Skeletal muscle satellite cell (primary cell): Measurements from ENCODE around the gene LOXHD1.

Source experiments
- H3K27me3 ChIP-seq: 2 replicates; pipeline ENCODE4 v1.7.0; 2013; ENCODE audit warnings: low read length; ENCODE audit not compliant: control insufficient read depth, insufficient read depth
- H3K36me3 ChIP-seq: 2 replicates; pipeline ENCODE4 v1.7.0; 2013; ENCODE audit warnings: mild to moderate bottlenecking, control low read depth, low read length; ENCODE audit not compliant: insufficient read depth
- H3K4me1 ChIP-seq: 2 replicates; pipeline ENCODE4 v1.7.0; 2013; ENCODE audit warnings: low read length; ENCODE audit not compliant: control insufficient read depth, insufficient read depth
- H3K4me2 ChIP-seq: 2 replicates; pipeline ENCODE4 v1.7.0; 2013; ENCODE audit warnings: mild to moderate bottlenecking, low read length
- H3K4me3 ChIP-seq: 2 replicates; pipeline ENCODE4 v1.7.0; 2013; ENCODE audit warnings: low read length
- H3K9ac ChIP-seq: 2 replicates; pipeline ENCODE4 v1.7.0; 2013; ENCODE audit warnings: mild to moderate bottlenecking, low read depth, low read length, moderate library complexity
- H3K9me3 ChIP-seq: replicated peaks from 2 replicates; pipeline ENCODE4 v1.7.0; 2013; ENCODE audit warnings: mild to moderate bottlenecking, control low read depth, low read length

The LOXHD1 gene

DNA sequence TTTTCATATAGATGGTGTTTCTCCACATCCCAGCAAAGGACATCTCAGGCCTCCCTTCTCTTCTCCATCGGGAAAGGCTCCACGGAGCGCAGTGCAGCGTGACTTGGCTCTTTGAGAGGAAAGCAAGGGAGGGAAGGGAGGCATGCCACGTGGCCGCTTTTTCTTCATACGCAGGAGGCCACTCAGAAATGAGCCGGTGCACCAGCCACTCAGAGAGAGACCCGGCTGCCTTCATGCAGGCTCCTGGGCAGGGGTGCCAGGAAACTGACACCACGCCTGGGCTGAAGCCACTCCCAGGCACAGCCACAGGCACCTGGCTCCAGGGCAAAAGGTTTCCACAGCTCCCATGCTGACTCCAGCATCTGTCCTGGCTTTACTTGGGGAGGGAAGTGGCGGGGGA, 11.1 kb upstream of the LOXHD1 start:
- Histone ChIP-seq H3K4me2 (no peak overlapping the region), H3K9me3 (no peaks in the 10 kb centered on the region), H3K36me3 (no peaks in the 10 kb centered on the region), H3K27me3 (peaks cover 18% of the 10 kb centered on the region), H3K9ac (no peak overlapping the region), H3K4me1 (no peaks in the 10 kb centered on the region), H3K4me3 (no peak overlapping the region)

GRCh38 chr18:46663539-46663938, 6.5 kb upstream of the LOXHD1 start:
- no peak overlapping the region for H3K4me2 ChIP-seq
- H3K27me3 ChIP-seq = peaks cover 21% of the 10 kb centered on the region
- H3K4me1 ChIP-seq = no peaks in the 10 kb centered on the region
- no peak overlapping the region for H3K4me3 ChIP-seq
- H3K9ac ChIP-seq = no peak overlapping the region
- no peaks in the 10 kb centered on the region for H3K9me3 ChIP-seq
- no peaks in the 10 kb centered on the region for H3K36me3 ChIP-seq

- no peak overlapping the region for H3K9ac ChIP-seq
- H3K4me2 ChIP-seq = no peak overlapping the region
- no peaks in the 10 kb centered on the region for H3K36me3 ChIP-seq
Measured at GRCh38 chr18:46660957-46661749, 4.1 kb upstream of the LOXHD1 start.

DNA sequence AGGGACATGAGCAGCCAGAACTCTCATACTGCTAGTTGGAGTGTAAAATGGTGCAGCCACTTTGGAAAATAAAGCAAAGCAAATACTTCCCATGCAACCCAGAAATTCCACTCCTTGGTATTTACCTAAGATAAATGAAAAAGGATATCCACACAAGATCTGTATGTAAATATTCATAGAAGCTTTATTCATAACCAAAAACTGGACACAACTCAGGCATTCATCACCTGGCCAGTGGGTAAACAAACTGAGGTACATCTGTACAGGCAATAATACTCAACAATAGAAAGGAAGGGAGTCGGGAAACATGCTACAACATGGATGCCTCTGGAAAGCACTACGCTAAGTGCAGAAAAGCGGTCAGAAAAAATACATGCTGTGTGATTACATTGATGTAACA, 2.5 kb upstream of the LOXHD1 start:
- Histone ChIP-seq H3K4me2 (no peak overlapping the region), H3K27me3 (peaks cover 32% of the 10 kb centered on the region), H3K4me3 (no peak overlapping the region), H3K4me1 (no peaks in the 10 kb centered on the region), H3K9me3 (no peaks in the 10 kb centered on the region), H3K36me3 (no peaks in the 10 kb centered on the region), H3K9ac (no peak overlapping the region)

More at GRCh38 chr18:46660957-46661749, 4.1 kb upstream of the LOXHD1 start:
- no peaks in the 10 kb centered on the region for H3K9me3 ChIP-seq
- H3K27me3 ChIP-seq = peaks cover 21% of the 10 kb centered on the region
- no peak overlapping the region for H3K4me3 ChIP-seq
- H3K4me1 ChIP-seq = no peaks in the 10 kb centered on the region

- Histone ChIP-seq H3K9ac (no peak overlapping the region), H3K27me3 (peaks cover 46% of the 10 kb centered on the region), H3K4me2 (no peak overlapping the region), H3K36me3 (no peaks in the 10 kb centered on the region), H3K9me3 (no peaks in the 10 kb centered on the region), H3K4me1 (no peaks in the 10 kb centered on the region), H3K4me3 (no peak overlapping the region)
Measured at GRCh38 chr18:46656326-46657114, 500 bp downstream of the LOXHD1 start.

GRCh38 chr18:46652372-46652771, 4.6 kb downstream of the LOXHD1 start:
- H3K36me3 ChIP-seq = no peaks in the 10 kb centered on the region
- H3K4me3 ChIP-seq = no peak overlapping the region
- H3K27me3 ChIP-seq = peaks cover 76% of the 10 kb centered on the region
- no peaks in the 10 kb centered on the region for H3K4me1 ChIP-seq
- H3K4me2 ChIP-seq = no peak overlapping the region
- no peak overlapping the region for H3K9ac ChIP-seq
- H3K9me3 ChIP-seq = no peaks in the 10 kb centered on the region

DNA sequence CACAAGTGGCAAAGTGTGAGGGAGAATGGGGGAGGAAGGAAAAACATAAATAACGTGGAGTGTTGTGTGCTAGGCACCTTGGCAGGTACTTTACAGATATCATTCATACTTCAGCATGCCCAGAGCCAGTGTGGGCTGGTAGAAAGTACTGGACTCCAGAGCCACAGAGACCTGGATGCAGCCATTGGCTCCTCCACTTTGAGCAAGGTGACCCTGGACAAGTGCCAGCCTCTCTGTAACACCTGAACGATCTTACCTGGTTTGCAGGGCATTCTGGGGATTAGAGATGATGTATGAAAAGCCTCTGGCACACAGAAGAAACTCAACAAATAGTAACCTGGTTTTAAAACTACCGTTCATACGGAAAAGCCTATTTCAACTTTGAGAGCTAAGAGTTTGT, 6.3 kb downstream of the LOXHD1 start:
- no peaks in the 10 kb centered on the region for H3K9me3 ChIP-seq
- no peak overlapping the region for H3K9ac ChIP-seq
- no peak overlapping the region for H3K4me3 ChIP-seq
- peaks cover 69% of the 10 kb centered on the region for H3K27me3 ChIP-seq
- H3K36me3 ChIP-seq = no peaks in the 10 kb centered on the region
- no peak overlapping the region for H3K4me2 ChIP-seq
- no peaks in the 10 kb centered on the region for H3K4me1 ChIP-seq

GRCh38 chr18:46649071-46649862, 7.8 kb downstream of the LOXHD1 start:
- H3K36me3 ChIP-seq = no peaks in the 10 kb centered on the region
- H3K4me3 ChIP-seq = no peak overlapping the region
- peaks cover 69% of the 10 kb centered on the region for H3K27me3 ChIP-seq
- no peaks in the 10 kb centered on the region for H3K4me1 ChIP-seq
- no peaks in the 10 kb centered on the region for H3K9me3 ChIP-seq
- H3K9ac ChIP-seq = no peak overlapping the region
- no peak overlapping the region for H3K4me2 ChIP-seq

DNA sequence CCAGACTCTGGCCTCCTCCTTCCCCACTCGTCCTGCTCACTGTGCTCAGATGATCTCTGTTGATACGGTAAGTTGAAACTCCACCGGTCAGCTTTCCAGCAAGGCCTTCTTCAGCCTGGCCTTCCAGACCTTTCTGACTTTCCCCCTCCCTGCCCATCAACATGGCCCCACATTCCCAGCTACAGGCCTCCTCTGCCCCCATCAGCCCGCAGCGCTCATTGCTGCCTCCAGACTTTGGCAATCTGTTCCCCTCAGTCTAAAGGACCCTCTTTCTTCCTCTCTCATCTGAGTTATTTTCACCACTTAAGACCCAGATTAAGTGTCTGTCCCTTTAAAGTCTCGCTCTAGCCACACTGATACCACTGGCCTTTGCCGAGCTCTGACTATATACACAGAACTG, 10.6 kb downstream of the LOXHD1 start:
- H3K9ac ChIP-seq = no peak overlapping the region
- H3K4me2 ChIP-seq = no peak overlapping the region
- no peaks in the 10 kb centered on the region for H3K9me3 ChIP-seq
- H3K4me1 ChIP-seq = no peaks in the 10 kb centered on the region
- no peaks in the 10 kb centered on the region for H3K36me3 ChIP-seq
- H3K27me3 ChIP-seq = peaks cover 76% of the 10 kb centered on the region
- H3K4me3 ChIP-seq = no peak overlapping the region

- H3K4me1 ChIP-seq = no peaks in the 10 kb centered on the region
- no peaks in the 10 kb centered on the region for H3K36me3 ChIP-seq
- H3K4me2 ChIP-seq = no peak overlapping the region
- no peaks in the 10 kb centered on the region for H3K9me3 ChIP-seq
- no peak overlapping the region for H3K4me3 ChIP-seq
- H3K27me3 ChIP-seq = peaks cover 41% of the 10 kb centered on the region
- no peak overlapping the region for H3K9ac ChIP-seq
Measured at GRCh38 chr18:46642561-46642960, 14.5 kb downstream of the LOXHD1 start.

DNA sequence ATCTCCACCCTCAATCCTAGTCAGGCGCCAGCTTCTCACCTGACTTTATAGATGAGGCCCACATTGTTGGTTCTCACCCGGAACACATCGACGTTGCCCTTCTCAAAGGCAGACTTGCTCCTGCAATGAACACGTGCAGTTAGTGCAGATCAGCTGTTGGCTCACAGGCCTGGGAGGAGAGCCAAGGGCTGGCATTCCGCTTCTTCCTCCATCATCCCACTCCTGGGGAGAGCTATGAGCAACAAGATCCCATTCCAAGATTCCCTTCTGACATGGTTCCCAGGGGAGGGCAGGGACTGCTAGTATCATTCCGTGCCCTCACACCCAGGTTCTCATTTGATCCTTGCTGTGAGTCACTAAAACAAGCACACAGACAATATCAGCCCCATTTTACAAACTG, 15.1 kb downstream of the LOXHD1 start:
- no peaks in the 10 kb centered on the region for H3K36me3 ChIP-seq
- no peaks in the 10 kb centered on the region for H3K9me3 ChIP-seq
- H3K27me3 ChIP-seq = peaks cover 35% of the 10 kb centered on the region
- H3K9ac ChIP-seq = no peak overlapping the region
- no peak overlapping the region for H3K4me3 ChIP-seq
- H3K4me2 ChIP-seq = no peak overlapping the region
- H3K4me1 ChIP-seq = no peaks in the 10 kb centered on the region
